ENCODE measurements around the gene MIB1.

- TF ChIP-seq CTCF (IDR thresholded peaks at IDR 0.05) (no peak), POLR2A (IDR thresholded peaks at IDR 0.05) (no peak)
These were observed 34.2 kb upstream of the MIB1 start for GRCh38 chr18:21706386-21706865.

Data from vagina (tissue), 2 donors.